Posterior cingulate gyrus (tissue), 11 donors: ENCODE measurements around the gene PNMA1.

Experiments
- DNase-seq, 10 donors: peaks; one replicate each; pipeline versions ENCODE4 v3.0.0 to v3.0.0-alpha.2; 2020 to 2021; ENCODE audit warnings: mixed read lengths in 3 of 10
- intact Hi-C: fragments of 100-400 bp; cut with DNase I; formaldehyde crosslinking; loops from one replicate; pipeline ENCODE4 v1.15.1; 2023

PNMA1 gene

GRCh38 chr14:73739899-73740617 lies 25.9 kb upstream of the PNMA1 start:
- intact Hi-C loops, result no loop called here
- DNase-seq, result no peak

GRCh38 chr14:73739174-73739898 lies 25.2 kb upstream of the PNMA1 start:
- DNase-seq, result no peak
- intact Hi-C loops, result no loop called here

- intact Hi-C loops, result no loop called here
- no peak for DNase-seq
These were observed 24.5 kb upstream of the PNMA1 start for GRCh38 chr14:73738518-73739173.

GRCh38 chr14:73736842-73737241 lies 22.7 kb upstream of the PNMA1 start:
- DNase-seq, result no peak
- intact Hi-C loops, result no loop called here

- no peak for DNase-seq
- intact Hi-C loops, result no loop called here
These were observed 17.8 kb upstream of the PNMA1 start for GRCh38 chr14:73732006-73732405.

GRCh38 chr14:73731111-73731510 lies 16.9 kb upstream of the PNMA1 start:
- DNase-seq, result no peak
- intact Hi-C loops, result no loop called here

GRCh38 chr14:73729556-73730265 lies 15.5 kb upstream of the PNMA1 start:
- intact Hi-C loops, result loop anchor here (10.0 kb wide), 1 partner anchor 55 kb away; no protein-coding TSS in a partner anchor
- no peak for DNase-seq

GRCh38 chr14:73728717-73729330 lies 14.6 kb upstream of the PNMA1 start:
- peak in 9 of 10 donors; percentile 64 to 96 (median 90) for DNase-seq
- intact Hi-C loops, result loop anchor here (1.0 to 10.0 kb wide), 2 partner anchors 56 to 96 kb away; no protein-coding TSS in a partner anchor

GRCh38 chr14:73727166-73727565 lies 13.0 kb upstream of the PNMA1 start:
- no peak for DNase-seq
- intact Hi-C loops, result loop anchor here (10.0 kb wide), 1 partner anchor 58 kb away; no protein-coding TSS in a partner anchor

GRCh38 chr14:73726025-73726961 lies 12.1 kb upstream of the PNMA1 start:
- intact Hi-C loops, result loop anchor here (10.0 kb wide), 1 partner anchor 59 kb away; no protein-coding TSS in a partner anchor
- DNase-seq, result no peak

- peak in 1 of 10 donors; percentile 58 for DNase-seq
- intact Hi-C loops, result loop anchor here (10.0 kb wide), 1 partner anchor 59 kb away; no protein-coding TSS in a partner anchor
These were observed 11.2 kb upstream of the PNMA1 start for GRCh38 chr14:73725116-73726024.

GRCh38 chr14:73724696-73725095 lies 10.5 kb upstream of the PNMA1 start:
- DNase-seq, result no peak
- intact Hi-C loops, result loop anchor here (10.0 kb wide), 1 partner anchor 60 kb away; no protein-coding TSS in a partner anchor

- intact Hi-C loops, result loop anchor here (10.0 kb wide), 1 partner anchor 61 kb away; no protein-coding TSS in a partner anchor
- DNase-seq, result no peak
These were observed 9.8 kb upstream of the PNMA1 start for GRCh38 chr14:73723797-73724661.

- no peak for DNase-seq
- intact Hi-C loops, result loop anchor here (10.0 kb wide), 1 partner anchor 61 kb away; no protein-coding TSS in a partner anchor
These were observed 9.2 kb upstream of the PNMA1 start for GRCh38 chr14:73723406-73723796.

- intact Hi-C loops, result loop anchor here (10.0 kb wide), 1 partner anchor 62 kb away; no protein-coding TSS in a partner anchor
- DNase-seq, result no peak
These were observed 8.4 kb upstream of the PNMA1 start for GRCh38 chr14:73722581-73722980.

GRCh38 chr14:73721101-73721821 lies 7.1 kb upstream of the PNMA1 start:
- no peak for DNase-seq
- intact Hi-C loops, result loop anchor here (10.0 kb wide), 1 partner anchor 64 kb away; no protein-coding TSS in a partner anchor
